Measurements from ENCODE around the gene CA11.
"Not testable (repeated sequence)": the region's sequence is repeated elsewhere in the genome, so short reads cannot be mapped to it uniquely, and the experiment has no call there.

- TF ChIP-seq CTCF (IDR thresholded peaks at IDR 0.05; ENCODE audit: insufficient read depth, low read length); GABPA (IDR thresholded peaks at IDR 0.05; ENCODE audit: low read depth); POLR2AphosphoS5 (IDR thresholded peaks at IDR 0.05; ENCODE audit: low read depth): not testable (repeated sequence)
- TF ChIP-seq, protein P1, sequence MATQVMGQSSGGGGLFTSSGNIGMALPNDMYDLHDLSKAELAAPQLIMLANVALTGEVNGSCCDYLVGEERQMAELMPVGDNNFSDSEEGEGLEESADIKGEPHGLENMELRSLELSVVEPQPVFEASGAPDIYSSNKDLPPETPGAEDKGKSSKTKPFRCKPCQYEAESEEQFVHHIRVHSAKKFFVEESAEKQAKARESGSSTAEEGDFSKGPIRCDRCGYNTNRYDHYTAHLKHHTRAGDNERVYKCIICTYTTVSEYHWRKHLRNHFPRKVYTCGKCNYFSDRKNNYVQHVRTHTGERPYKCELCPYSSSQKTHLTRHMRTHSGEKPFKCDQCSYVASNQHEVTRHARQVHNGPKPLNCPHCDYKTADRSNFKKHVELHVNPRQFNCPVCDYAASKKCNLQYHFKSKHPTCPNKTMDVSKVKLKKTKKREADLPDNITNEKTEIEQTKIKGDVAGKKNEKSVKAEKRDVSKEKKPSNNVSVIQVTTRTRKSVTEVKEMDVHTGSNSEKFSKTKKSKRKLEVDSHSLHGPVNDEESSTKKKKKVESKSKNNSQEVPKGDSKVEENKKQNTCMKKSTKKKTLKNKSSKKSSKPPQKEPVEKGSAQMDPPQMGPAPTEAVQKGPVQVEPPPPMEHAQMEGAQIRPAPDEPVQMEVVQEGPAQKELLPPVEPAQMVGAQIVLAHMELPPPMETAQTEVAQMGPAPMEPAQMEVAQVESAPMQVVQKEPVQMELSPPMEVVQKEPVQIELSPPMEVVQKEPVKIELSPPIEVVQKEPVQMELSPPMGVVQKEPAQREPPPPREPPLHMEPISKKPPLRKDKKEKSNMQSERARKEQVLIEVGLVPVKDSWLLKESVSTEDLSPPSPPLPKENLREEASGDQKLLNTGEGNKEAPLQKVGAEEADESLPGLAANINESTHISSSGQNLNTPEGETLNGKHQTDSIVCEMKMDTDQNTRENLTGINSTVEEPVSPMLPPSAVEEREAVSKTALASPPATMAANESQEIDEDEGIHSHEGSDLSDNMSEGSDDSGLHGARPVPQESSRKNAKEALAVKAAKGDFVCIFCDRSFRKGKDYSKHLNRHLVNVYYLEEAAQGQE (IDR thresholded peaks at IDR 0.05; ENCODE audit: insufficient replicate concordance, low read depth) = not testable (repeated sequence)
Measured at GRCh38 chr19:48632286-48632685, 13.7 kb downstream of the CA11 start.
